Stimulated activated CD4-positive, alpha-beta T cell treated with anti-CD3 and anti-CD28 coated beads, Interleukin-12 subunit alpha, Interleukin-12 subunit beta, amount 100 ng/mL, for 48 hours (primary cell): ENCODE measurements around the gene TM9SF1.
A peak's percentile ranks its signal among the peaks of the same experiment; 100 is the strongest.

Experiments
- DNase-seq, 3 donors: peaks; one replicate each; pipeline ENCODE4 v3.0.0-alpha.2; 2020; ENCODE audit warnings: low read depth in 2 of 3, low spot score in 1 of 3

The TM9SF1 gene

DNA sequence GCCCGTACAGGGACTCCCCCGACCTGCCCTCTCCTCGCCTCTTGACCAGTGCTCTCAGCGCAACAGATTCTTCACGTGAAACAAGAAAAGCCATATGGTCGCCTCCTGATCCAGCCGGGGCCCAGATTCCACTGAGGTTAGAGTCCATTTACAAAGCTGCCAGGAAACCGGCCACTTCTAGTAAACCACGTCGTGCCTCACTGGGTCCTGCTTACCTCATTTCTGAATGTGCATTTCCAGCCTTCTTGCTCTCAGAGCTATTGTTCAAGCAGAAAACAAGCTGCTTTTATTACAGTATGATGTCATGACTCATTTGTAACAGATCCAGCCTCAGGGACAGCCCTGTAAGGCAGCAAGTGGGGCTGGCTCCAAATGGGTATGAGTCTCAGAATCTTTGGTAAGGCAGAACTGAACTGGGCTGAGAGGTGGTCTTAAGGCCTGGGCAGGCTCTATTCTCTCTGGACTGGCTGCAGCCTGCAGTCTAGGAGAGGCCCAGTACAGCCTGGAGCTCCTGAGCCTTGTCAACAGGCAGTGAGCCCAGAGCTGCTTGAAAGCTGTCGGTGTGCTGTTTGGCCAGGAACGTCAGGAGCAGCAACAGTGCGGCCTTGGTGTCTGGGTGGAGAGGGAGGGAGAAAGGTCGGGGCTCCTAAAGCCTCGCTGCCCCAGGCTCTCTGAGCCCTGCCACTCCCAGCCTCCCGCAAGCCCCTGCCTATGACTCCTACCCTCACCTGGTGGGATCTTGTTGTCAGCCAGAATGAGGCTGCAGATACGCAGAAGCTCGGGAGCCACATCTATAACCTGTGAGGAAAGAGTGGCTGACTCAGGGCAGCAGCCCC lies 15.1 kb downstream of the TM9SF1 start:
- DNase-seq = no peak

GRCh38 chr14:24179294-24179960 lies 15.8 kb downstream of the TM9SF1 start:
- DNase-seq = no peak

- DNase-seq = no peak
These were observed 16.7 kb downstream of the TM9SF1 start for GRCh38 chr14:24178399-24179178.

DNA sequence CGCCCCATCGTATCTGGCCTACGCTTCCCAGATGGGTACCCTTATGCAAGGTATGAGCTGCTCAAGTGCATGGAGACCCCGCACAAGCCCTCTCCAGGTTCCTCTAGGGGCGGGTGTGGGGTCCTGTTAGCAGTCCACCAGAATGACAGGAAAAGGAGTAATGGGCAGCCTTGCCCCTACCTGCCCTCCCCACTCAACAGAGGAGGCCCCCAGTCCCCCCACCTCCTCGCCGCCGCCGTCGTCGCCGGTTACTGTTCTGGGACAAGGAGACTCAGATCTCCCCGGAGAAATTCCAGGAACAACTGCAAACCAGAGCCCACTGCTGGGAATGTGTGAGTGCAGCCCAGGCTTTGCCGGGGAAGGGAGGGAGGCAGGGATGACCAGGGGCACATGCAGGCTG lies 17.4 kb downstream of the TM9SF1 start:
- DNase-seq = no peak

DNA sequence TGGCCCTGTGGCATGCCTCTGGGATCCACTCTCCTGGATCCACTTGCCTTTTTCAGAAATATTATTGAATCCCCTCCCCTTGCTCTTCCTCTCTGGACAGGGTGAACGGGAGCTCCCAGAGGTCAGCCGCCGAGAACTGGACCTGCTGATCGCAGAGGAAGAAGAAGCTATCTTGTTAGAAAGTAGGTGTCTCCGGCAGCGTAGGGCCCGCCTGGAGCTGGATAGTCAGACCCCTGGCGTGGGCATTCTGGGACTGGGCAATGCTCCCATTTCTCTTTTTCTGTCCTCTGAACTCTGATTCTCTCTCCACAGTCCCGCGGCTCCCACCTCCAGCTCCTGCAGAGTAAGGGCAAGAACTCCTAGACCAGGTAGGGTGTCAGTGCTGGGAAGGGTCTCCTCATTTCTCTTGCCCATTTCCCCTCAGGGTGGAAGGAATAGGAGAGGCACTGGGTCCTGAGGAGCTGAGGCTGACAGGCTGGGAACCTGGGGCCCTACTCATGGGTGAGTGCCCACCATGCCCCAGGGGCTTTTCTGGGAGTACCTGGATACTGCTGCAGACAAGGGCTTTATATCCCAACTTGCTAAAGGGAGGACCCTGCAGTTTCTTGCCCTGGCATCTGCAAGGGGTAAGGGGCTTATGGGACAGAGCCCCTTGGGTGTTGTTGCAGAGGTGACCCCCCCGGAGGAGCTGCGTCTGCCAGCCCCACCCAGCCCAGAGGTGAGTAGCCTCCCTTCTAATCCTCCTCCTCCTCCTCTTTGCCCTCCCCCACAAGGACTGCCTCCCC lies 18.0 kb downstream of the TM9SF1 start:
- DNase-seq = no peak

DNA sequence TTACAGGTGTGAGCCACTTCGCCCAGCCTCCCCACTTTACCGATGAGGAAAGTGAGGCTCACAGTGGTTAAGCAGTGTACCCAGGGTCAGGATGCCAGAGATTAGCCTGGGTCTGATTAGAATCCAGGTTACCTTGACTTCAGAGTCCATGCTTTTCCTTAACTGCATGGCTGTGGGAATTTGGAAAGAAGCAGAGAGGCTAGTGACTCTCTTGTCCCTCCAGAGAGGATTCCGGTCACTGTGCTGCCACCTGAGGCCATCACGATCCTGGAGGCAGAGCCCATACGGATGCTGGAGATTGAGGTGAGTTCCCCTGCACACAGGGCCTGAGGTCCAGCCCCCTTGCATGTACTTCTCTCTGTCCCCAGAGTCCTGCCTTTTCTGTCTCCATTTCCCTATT lies 18.6 kb downstream of the TM9SF1 start:
- no peak for DNase-seq

GRCh38 chr14:24172871-24173281 lies 22.4 kb downstream of the TM9SF1 start:
- DNase-seq = no peak

- no peak for DNase-seq
These were observed 22.9 kb downstream of the TM9SF1 start for GRCh38 chr14:24172261-24172860.

GRCh38 chr14:24171422-24172260 lies 23.6 kb downstream of the TM9SF1 start, which contains the start of gene REC8:
Gene REC8, plus strand, starts transcription at chr14:24172080. Its CDS starts 473 bp downstream, at chr14:24172553.
- peak; percentile 33 to 60 (median 48) for DNase-seq

GRCh38 chr14:24167469-24168114 lies 27.6 kb downstream of the TM9SF1 start:
- no peak for DNase-seq

GRCh38 chr14:24165785-24166184 lies 29.5 kb downstream of the TM9SF1 start:
- no peak for DNase-seq

DNA sequence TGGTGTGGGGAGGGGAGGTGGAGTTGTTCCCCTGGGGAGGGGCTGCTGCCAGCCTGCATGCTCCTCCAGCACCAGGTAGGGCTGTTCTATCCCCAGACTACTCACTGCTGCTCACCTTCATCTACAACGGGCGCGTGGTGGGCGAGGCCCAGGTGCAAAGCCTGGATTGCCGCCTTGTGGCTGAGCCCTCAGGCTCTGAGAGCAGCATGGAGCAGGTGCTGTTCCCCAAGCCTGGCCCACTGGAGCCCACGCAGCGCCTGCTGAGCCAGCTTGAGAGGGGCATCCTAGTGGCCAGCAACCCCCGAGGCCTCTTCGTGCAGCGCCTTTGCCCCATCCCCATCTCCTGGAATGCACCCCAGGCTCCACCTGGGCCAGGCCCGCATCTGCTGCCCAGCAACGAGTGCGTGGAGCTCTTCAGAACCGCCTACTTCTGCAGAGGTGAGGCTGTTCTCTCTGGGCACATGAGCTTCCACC lies 30.7 kb downstream of the TM9SF1 start:
- DNase-seq = no peak

DNA sequence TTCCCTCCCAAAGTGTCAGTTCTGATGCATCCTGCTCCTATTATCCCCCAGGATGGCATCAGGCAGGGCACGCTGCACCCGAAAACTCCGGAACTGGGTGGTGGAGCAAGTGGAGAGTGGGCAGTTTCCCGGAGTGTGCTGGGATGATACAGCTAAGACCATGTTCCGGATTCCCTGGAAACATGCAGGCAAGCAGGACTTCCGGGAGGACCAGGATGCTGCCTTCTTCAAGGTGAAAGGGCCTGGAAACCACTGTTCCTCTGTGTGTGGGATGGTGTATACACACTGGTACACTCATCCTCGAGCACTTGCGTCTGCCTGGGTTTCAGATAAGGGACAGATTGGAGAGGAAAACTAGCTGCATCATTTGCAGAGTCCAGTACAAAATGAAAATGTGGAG lies 33.1 kb downstream of the TM9SF1 start:
- DNase-seq = peak in 1 of 3 donors; percentile 26

- peak; percentile 92 to 100 (median 98) for DNase-seq
These were observed 34.1 kb downstream of the TM9SF1 start, which contains the start of gene IRF9 for GRCh38 chr14:24160850-24161804. Gene IRF9, plus strand, starts transcription at chr14:24161265. Its CDS starts 880 bp downstream, at chr14:24162145.

DNA sequence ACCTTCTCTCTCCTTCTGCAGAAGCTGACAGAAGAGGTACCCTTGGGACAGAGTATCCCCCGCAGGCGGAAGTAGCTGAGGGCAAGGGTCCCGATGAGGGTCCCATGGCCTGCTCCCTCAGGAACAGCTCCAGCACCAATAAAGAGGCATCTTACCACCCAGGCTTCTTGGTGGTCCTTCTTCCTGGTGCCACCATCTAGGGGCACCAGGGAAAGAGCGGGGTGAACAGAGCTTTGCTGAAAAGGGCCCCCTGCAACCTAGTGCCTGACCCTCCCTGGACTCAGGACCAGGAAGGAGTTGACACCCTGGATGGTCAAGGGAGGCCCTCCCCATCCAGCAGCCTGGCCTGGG lies 34.8 kb downstream of the TM9SF1 start:
- DNase-seq = no peak

GRCh38 chr14:24159777-24160498 lies 35.3 kb downstream of the TM9SF1 start:
- DNase-seq = no peak

GRCh38 chr14:24157331-24157730 lies 37.9 kb downstream of the TM9SF1 start:
- no peak for DNase-seq
